ENCODE measurements around the gene CPZ.
"Not testable (repeated sequence)": the region's sequence is repeated elsewhere in the genome, so short reads cannot be mapped to it uniquely, and the experiment has no call there.

DNA sequence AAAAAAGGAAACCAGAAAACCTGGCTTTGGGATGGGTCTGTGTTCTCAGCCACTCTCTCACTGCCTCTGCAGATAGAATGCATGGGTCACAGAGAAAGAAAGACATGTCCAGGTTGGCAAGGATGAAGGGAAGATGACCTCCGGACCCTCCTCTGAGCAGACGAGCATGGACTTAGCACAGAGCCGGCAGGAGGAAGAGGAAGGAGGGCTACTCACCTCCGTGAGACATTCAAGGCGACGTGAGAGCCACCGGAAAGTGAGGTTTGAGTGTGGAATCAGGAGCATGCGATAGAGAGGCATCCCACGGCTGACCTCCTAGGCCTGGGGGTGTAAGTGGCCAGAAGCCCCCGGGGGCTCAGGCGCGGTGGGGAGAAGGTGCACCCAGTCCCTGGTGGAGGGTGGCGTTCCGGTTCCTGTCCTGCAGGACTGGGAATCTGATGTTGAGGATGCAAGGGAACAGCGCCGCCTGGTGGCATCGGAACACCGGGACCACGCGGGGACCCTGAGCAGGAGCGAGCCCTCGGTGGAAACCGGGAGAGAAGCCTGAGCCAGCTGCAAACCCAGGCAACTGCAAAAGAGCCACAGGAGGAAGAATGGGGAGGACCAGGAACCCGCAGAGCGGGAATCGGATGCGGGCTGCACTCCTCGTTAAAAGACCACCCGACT lies 37.8 kb downstream of the CPZ start:
- TF ChIP-seq, protein P1, sequence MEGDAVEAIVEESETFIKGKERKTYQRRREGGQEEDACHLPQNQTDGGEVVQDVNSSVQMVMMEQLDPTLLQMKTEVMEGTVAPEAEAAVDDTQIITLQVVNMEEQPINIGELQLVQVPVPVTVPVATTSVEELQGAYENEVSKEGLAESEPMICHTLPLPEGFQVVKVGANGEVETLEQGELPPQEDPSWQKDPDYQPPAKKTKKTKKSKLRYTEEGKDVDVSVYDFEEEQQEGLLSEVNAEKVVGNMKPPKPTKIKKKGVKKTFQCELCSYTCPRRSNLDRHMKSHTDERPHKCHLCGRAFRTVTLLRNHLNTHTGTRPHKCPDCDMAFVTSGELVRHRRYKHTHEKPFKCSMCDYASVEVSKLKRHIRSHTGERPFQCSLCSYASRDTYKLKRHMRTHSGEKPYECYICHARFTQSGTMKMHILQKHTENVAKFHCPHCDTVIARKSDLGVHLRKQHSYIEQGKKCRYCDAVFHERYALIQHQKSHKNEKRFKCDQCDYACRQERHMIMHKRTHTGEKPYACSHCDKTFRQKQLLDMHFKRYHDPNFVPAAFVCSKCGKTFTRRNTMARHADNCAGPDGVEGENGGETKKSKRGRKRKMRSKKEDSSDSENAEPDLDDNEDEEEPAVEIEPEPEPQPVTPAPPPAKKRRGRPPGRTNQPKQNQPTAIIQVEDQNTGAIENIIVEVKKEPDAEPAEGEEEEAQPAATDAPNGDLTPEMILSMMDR (IDR thresholded peaks at IDR 0.05; ENCODE audit: low read length), result not testable (repeated sequence)
- not testable (repeated sequence) for TF ChIP-seq EZH2 (IDR thresholded peaks at IDR 0.05; ENCODE audit: borderline replicate concordance, low read length)

Measured in OCI-LY1 (cell line).